HCT116 (cell line): ENCODE data around the gene CEP170B. TPM values are rescaled to one million over a fixed set of nuclear protein-coding genes. Genes with fewer than 3 reads are reported as not detected.

Source experiments
- ATAC-seq: fragments of 200-7000 bp; cut with Tn5 transposase; 2 replicates; pipeline ENCODE4 v1.9.1; 2020; ENCODE audit warnings: mild to moderate bottlenecking, moderate library complexity
- BruUV-seq: library from RNA; stranded (reverse); fragments of 400-500 nt; replicated peaks from 2 replicates; lab custom pipeline; 2021; lab: Mats Ljungman, UMichigan
- CTCF ChIA-PET: fragments of 300-600 bp; sonication (Branson Sonifier 250); formaldehyde crosslinking; loops from one replicate; lab custom pipeline; 2021; ENCODE audit warnings: antibody characterized with exemption; lab: Charles Lee
- POLR2A ChIA-PET: fragments of 300-600, 350-600 bp; sonication (Branson Sonifier 250); formaldehyde crosslinking; loops from one replicate; lab custom pipeline; 2021; ENCODE audit warnings: antibody characterized with exemption; lab: Charles Lee
- RAD21 ChIA-PET, 2 experiments: fragments of 300-600 bp; sonication (Branson Sonifier 250); formaldehyde crosslinking; loops; one replicate each; lab custom pipeline; 2023; ENCODE audit warnings: low total read pairs in 2 of 2; ENCODE audit not compliant: uncharacterized antibody in 2 of 2, unreplicated experiment in 2 of 2, low non-redundant PET in 1 of 2; lab: Charles Lee
- DNase-seq: peaks from one replicate; pipeline ENCODE4 v3.0.0-alpha.2; 2010; ENCODE audit warnings: low read depth, low spot score
- H2AFZ ChIP-seq: fragments of 200-600 bp; shearing (Covaris generic), sonication (generic); 2 replicates; pipeline ENCODE4 v1.6.1; 2017; ENCODE audit warnings: low read depth, mixed run types, mixed read lengths, antibody characterized with exemption, low read length; ENCODE audit not compliant: poor library complexity, severe bottlenecking
- H3K27ac ChIP-seq: 2 replicates; pipeline ENCODE4 v1.5.1; 2012; ENCODE audit warnings: low read depth, low read length
- H3K27me3 ChIP-seq: fragments of 200-600 bp; sonication (generic); 2 replicates; pipeline ENCODE4 v1.6.1; 2016; ENCODE audit warnings: mixed run types, low read length, mixed read lengths; ENCODE audit not compliant: insufficient read depth
- H3K36me3 ChIP-seq, 2 experiments: fragments of 200-500 bp in 1 of 2; fragments of 200-600 bp in 1 of 2; sonication (Bioruptor generic) in 1 of 2; sonication (generic) in 1 of 2; 2 replicates each; pipeline versions ENCODE4 v1.5.1 to v1.6.1; 2014 to 2016; ENCODE audit warnings: low read length in 2 of 2, inconsistent platforms in 1 of 2, mixed read lengths in 1 of 2, mixed run types in 1 of 2; ENCODE audit not compliant: insufficient read depth in 2 of 2, control insufficient read depth in 1 of 2
- H3K4me1 ChIP-seq, 2 experiments: fragments of 200-600 bp in 1 of 2; sonication (generic) in 1 of 2; 2 replicates each; pipeline versions ENCODE4 v1.5.1 to v1.6.1; 2012 to 2017; ENCODE audit warnings: low read length in 2 of 2, inconsistent platforms in 1 of 2, mild to moderate bottlenecking in 1 of 2, mixed read lengths in 1 of 2, mixed run types in 1 of 2, moderate library complexity in 1 of 2; ENCODE audit not compliant: insufficient read depth in 2 of 2, control insufficient read depth in 1 of 2
- H3K4me2 ChIP-seq: fragments of 200-600 bp; sonication (generic); 2 replicates; pipeline ENCODE4 v1.6.1; 2017; ENCODE audit warnings: mixed run types, low read length, mixed read lengths
- H3K4me3 ChIP-seq, 2 experiments: fragments of 200-600 bp in 1 of 2; sonication (generic) in 1 of 2; replicated peaks in 1 of 2; 2 replicates each; pipeline ENCODE4 v1.5.1; 2011 to 2016; ENCODE audit warnings: low read length in 2 of 2, control low read depth in 1 of 2, low read depth in 1 of 2, mild to moderate bottlenecking in 1 of 2, mixed read lengths in 1 of 2, mixed run types in 1 of 2
- H3K79me2 ChIP-seq: fragments of 200-600 bp; sonication (generic); 2 replicates; pipeline ENCODE4 v1.6.1; 2017; ENCODE audit warnings: mild to moderate bottlenecking, mixed run types, low read length, moderate library complexity, mixed read lengths; ENCODE audit not compliant: insufficient read depth
- H3K9ac ChIP-seq: fragments of 200-600 bp; sonication (generic); 2 replicates; pipeline ENCODE4 v1.6.1; 2016; ENCODE audit warnings: low read length, mixed read lengths
- H3K9me2 ChIP-seq: fragments of 200-600 bp; sonication (generic), shearing (Covaris generic); 2 replicates; pipeline ENCODE4 v1.6.1; 2017; ENCODE audit warnings: mixed run types, mild to moderate bottlenecking, moderate library complexity; ENCODE audit not compliant: insufficient read depth
- H3K9me3 ChIP-seq, 2 experiments: fragments of 200-500 bp in 1 of 2; fragments of 200-600 bp in 1 of 2; sonication (Bioruptor generic) in 1 of 2; sonication (generic) in 1 of 2; 2 replicates each; pipeline ENCODE4 v1.6.1; 2014 to 2017; ENCODE audit warnings: low read length in 2 of 2, mixed read lengths in 2 of 2, inconsistent platforms in 1 of 2, low read depth in 1 of 2, mild to moderate bottlenecking in 1 of 2, mixed run types in 1 of 2, moderate library complexity in 1 of 2; ENCODE audit not compliant: control insufficient read depth in 1 of 2, insufficient read depth in 1 of 2
- H4K20me1 ChIP-seq: fragments of 200-600 bp; sonication (generic), shearing (Covaris generic); 2 replicates; pipeline ENCODE4 v1.6.1; 2017; ENCODE audit warnings: mixed run types, mild to moderate bottlenecking, moderate library complexity; ENCODE audit not compliant: insufficient read depth
- CEBPB ChIP-seq: IDR thresholded peaks from 2 replicates; pipeline ENCODE4 v1.6.1; 2012; ENCODE audit warnings: low read depth
- EGR1 ChIP-seq: IDR thresholded peaks from 2 replicates; pipeline ENCODE4 v1.6.1; 2012; ENCODE audit warnings: low read depth
- ELF1 ChIP-seq: IDR thresholded peaks from 2 replicates; pipeline ENCODE4 v1.6.1; 2012; ENCODE audit warnings: low read depth, borderline replicate concordance
- EZH2 ChIP-seq: fragments of 200-600 bp; sonication (generic); IDR thresholded peaks from 2 replicates; pipeline ENCODE4 v1.6.1; 2017; ENCODE audit warnings: antibody characterized with exemption, mixed run types
- EZH2phosphoT487 ChIP-seq: fragments of 200-600 bp; IDR thresholded peaks from 2 replicates; pipeline ENCODE4 v1.6.1; 2018; ENCODE audit warnings: antibody characterized with exemption, borderline replicate concordance
- MAX ChIP-seq: IDR thresholded peaks from 2 replicates; pipeline ENCODE4 v1.6.1; 2012
- SIN3A ChIP-seq: IDR thresholded peaks from 2 replicates; pipeline ENCODE4 v1.6.1; 2012; ENCODE audit warnings: low read depth
- SP1 ChIP-seq: IDR thresholded peaks from 2 replicates; pipeline ENCODE4 v1.6.1; 2012; ENCODE audit warnings: low read depth
- SRF ChIP-seq: IDR thresholded peaks from 2 replicates; pipeline ENCODE4 v1.6.1; 2012; ENCODE audit warnings: low read depth
- YY1 ChIP-seq: IDR thresholded peaks from 2 replicates; pipeline ENCODE4 v1.6.1; 2011; ENCODE audit warnings: low read length, low read depth, moderate library complexity, mild to moderate bottlenecking; ENCODE audit not compliant: insufficient replicate concordance; ENCODE audit errors: extremely low read depth
- intact Hi-C: fragments of 100-400 bp; cut with micrococcal nuclease; formaldehyde crosslinking; loops from 2 replicates; pipeline ENCODE4 v1.10.0; 2022
- total RNA-seq: library from RNA; stranded (reverse); gene quantifications from one replicate; pipeline ENCODE4 v1.2.1, GENCODE V29; 2021; ENCODE audit not compliant: unreplicated experiment
- TF ChIP-seq, protein P1 (sequence below): IDR thresholded peaks from 2 replicates; pipeline ENCODE4 v1.6.1; 2011; ENCODE audit warnings: mild to moderate bottlenecking, low read length, moderate library complexity; ENCODE audit not compliant: insufficient replicate concordance; ENCODE audit errors: extremely low read depth

Gene CEP170B
- total RNA-seq, 1 experiment from 2014 or later, result 45.9 TPM

GRCh38 chr14:104892531-104893434 lies 27.7 kb downstream of the CEP170B start:
- Histone ChIP-seq H2AFZ (no peak overlapping the region), H3K27me3 (no peaks in the 10 kb centered on the region), H3K79me2 (no peaks in the 10 kb centered on the region), H3K9me2 (no peaks in the 10 kb centered on the region), H3K9me3 (no peaks in the 10 kb centered on the region), H3K4me2 (no peak overlapping the region), H4K20me1 (no peaks in the 10 kb centered on the region), H3K4me1 (peaks cover 0 to 8% of the 10 kb centered on the region in 2 experiments; a peak in 1 of 4 replicates), H3K27ac (no peak overlapping the region), H3K9ac (no peak overlapping the region), H3K36me3 (0 out of 4 replicates have a peak, but pooled peaks cover 0 to 6% of the 10 kb centered on the region in 2 experiments), H3K4me3 (no peak overlapping the region)
- no TSS peak for BruUV-seq
- intact Hi-C loops, result no loop called here
- TF ChIP-seq EZH2phosphoT487 (no peak), ELF1 (no peak), CEBPB (no peak)
- ChIA-PET CTCF (no interaction called here), POLR2A (no interaction called here), RAD21 (no interaction called here)
- no peak for DNase-seq
- no peak for ATAC-seq

DNA sequence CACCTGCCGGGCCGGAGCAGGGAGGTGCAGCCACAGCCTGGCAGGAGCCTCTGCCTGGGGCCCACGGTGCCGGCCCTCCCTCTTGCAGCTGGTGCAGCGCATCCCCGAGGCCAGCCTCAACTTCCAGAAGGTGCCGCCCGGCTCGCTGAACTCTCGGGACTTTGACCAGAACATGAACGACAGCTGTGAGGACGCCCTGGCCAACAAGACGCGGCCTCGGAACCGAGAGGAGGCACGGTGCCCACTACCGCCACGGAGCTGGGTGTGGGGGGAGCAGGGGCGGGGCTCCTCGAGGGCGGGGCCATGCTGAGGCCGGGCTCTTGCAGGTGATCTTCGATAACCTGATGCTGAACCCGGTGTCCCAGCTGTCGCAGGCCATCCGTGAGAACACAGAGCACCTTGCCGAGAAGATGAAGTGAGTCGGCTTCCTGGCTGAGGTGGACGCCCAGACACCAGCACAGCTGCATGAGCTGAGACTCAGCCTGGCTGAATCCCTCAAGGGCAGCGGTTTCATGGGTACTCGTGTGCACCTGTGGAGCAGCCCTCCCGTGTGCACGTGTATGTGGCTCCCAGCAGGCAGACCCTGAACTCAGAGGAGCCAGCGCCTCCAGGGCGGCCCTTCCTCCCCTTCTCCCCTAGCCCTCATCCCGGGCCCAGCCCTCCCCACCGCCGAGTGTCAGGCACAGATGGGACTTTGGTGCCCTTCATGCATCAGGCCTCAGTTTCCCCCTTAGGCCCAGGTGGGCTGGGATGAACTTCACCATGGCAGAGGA lies 28.6 kb downstream of the CEP170B start:
- no peaks in the 10 kb centered on the region for H3K79me2 ChIP-seq
- no peaks in the 10 kb centered on the region for H3K27me3 ChIP-seq
- H3K9me2 ChIP-seq, result no peaks in the 10 kb centered on the region
- H2AFZ ChIP-seq, result no peak overlapping the region
- POLR2A ChIA-PET, result no interaction called here
- RAD21 ChIA-PET, result no interaction called here
- no peak overlapping the region for H3K27ac ChIP-seq
- TF ChIP-seq SIN3A, result no peak
- no peak for TF ChIP-seq MAX
- no peak for TF ChIP-seq YY1
- no peak for TF ChIP-seq SP1
- TF ChIP-seq, protein P1, sequence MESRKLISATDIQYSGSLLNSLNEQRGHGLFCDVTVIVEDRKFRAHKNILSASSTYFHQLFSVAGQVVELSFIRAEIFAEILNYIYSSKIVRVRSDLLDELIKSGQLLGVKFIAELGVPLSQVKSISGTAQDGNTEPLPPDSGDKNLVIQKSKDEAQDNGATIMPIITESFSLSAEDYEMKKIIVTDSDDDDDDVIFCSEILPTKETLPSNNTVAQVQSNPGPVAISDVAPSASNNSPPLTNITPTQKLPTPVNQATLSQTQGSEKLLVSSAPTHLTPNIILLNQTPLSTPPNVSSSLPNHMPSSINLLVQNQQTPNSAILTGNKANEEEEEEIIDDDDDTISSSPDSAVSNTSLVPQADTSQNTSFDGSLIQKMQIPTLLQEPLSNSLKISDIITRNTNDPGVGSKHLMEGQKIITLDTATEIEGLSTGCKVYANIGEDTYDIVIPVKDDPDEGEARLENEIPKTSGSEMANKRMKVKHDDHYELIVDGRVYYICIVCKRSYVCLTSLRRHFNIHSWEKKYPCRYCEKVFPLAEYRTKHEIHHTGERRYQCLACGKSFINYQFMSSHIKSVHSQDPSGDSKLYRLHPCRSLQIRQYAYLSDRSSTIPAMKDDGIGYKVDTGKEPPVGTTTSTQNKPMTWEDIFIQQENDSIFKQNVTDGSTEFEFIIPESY, result no peak
- TF ChIP-seq SRF, result no peak
- TF ChIP-seq EZH2, result no peak
- TF ChIP-seq EGR1, result no peak
- no peaks in the 10 kb centered on the region for H3K9me3 ChIP-seq
- DNase-seq (no peak), ATAC-seq (no peak)
- no peaks in the 10 kb centered on the region for H4K20me1 ChIP-seq
- H3K4me3 ChIP-seq, result no peak overlapping the region
- CTCF ChIA-PET, result interaction anchor here (1.2 kb wide), 1 partner anchor 67 kb away, joined by 4 read pairs; no protein-coding TSS in a partner anchor
- H3K4me2 ChIP-seq, result no peak overlapping the region
- intact Hi-C loops, result no loop called here
- H3K36me3 ChIP-seq, result 0 out of 4 replicates have a peak, but pooled peaks cover 0 to 3% of the 10 kb centered on the region in 2 experiments
- H3K9ac ChIP-seq, result no peak overlapping the region
- H3K4me1 ChIP-seq, result peaks cover 0 to 8% of the 10 kb centered on the region in 2 experiments; a peak in 1 of 4 replicates
- BruUV-seq, result no TSS peak
